ELR (cell line): Measurements from ENCODE around the gene COPS8.

Source experiments
- DNase-seq: peaks from one replicate; pipeline ENCODE4 v3.0.0-alpha.2; 2015; ENCODE audit warnings: low read depth

Gene COPS8

DNA sequence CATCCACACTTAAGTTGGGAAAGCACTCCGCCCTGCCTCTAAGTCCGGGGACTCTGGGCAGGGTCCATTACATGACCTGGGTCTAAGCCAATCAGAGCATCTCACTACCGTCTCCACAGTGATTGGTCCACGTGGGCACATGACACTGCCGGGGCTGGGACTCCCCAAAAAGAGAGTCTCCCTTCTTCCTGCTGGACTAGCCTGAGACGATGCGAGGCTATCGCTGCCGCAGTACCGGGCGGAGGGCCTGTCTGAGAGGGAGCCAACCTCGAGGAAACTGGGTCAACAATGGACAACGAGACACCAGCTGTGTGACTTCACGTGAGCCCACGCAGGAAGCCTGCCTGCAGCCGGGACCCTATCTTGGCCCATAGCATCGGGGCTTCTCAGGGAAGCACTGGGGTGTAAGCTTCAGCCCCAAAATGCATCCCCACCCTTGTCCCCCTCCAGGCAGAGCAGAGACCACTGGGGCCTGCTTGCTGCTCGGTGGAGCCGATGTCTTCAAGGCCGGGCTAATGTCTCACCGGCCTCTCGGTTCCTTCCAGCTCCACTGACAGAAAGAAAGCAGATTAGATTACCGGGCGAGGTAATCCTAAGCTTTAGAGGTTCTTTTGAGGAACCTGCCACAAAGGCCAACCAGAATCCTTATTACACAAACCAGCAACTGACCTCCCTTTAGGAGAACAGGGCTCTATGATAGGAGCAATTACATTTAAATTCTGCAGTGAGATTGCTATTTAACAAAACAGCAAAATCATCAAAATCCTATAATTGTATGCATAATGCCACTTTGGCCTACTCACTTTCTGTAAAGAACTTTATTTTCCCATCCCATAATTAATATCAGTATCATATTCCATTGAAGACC lies 21.3 kb upstream of the COPS8 start:
- no peak for DNase-seq

DNA sequence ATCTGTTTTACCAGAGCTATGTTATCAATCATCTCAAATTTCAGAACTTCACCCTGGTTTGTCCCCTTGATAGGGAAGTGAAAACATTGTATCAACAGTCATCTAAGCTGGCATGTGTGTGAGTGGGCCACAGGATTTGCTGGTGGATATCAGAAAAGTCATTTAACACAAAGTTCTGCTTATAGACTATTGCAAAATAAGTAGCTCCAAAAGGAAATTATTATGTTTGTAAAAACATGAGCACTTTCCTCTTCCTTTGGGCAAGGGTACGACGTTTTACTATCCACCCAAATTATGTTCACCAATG lies 20.7 kb upstream of the COPS8 start:
- no peak for DNase-seq

DNA sequence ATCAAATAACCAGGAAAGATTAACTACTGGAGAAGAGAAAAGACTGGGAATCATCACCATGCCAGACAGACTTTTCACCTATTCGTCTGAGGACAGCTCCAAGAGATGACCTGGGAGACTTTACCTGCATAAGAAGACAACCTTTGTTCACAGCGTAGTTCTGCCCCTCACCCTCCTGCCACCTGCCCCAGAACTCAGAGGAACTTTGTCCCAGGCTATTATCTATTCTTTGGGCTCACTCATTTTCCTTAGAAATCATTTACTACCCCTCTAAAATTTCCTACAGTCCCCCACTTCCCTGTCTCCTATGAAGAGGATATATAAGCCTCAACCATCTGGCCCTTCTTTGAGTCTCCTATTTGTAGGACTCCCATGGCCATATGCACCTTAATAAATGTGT lies 19.3 kb upstream of the COPS8 start:
- DNase-seq = no peak

DNA sequence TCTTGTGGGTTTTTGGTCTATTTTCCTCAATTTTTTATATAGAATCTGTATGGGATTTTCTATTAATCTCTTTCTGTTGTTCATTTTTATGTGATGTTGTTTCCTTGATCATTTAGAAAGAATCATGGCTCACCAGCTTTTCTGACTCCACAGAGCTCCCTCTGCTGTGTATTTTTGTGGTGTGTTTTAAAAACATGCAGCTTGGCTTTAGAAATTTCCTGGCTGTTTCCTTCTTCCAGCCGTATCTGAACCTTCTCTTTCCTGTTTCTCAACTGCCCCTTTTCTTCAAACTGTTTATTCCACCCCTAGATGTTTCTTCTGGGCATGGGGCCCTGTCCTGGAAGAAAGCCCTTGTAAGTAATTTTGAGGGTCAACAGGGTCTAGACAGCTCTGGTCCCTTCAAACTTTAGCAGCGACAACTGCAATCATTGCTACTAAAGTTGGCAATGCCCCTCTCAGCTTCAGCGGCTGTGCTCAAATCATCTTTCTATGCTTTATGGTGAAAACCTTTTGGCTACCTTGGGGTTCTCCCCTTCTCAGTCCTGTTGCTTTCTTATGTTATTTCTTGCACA lies 17.6 kb upstream of the COPS8 start:
- no peak for DNase-seq

DNA sequence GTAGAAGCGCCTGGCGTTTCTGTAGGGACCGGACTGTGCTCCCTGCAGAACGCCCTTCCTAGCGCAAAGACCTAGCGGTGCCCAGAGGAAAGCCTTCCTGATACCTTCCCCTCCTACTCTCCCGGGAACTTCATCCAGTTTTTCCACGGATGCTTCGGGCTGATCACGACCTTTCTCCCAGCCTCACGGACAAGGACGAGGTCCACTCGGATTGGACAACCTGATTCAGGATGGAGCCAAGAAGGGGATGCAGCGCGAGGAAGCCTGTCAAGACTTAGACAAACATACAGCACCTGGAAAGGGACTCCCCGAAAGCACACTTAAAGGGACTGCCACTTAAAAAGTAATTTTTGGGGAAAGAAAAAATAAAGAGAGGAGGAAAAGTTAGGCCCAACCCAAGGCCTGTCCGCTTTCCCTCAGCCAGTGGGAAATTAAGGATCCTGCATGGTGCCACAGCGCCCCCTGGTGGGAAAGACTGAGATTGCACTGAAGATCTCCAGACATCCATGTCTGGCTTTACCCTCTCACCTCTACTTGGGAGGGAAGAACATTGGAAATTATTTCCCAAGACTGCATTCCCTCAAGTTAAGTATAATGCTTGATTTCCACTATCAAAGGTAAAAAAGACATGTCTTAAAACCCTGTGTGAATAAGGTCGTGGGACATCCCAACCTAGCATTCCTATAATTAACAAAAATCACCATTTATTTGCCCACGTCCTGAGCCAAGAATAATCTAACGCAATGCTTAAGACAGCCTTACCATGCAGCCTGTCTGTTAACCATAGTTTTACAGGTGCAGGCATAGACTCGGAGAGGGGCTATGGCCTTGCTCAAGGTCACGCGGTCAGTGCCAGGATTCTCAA lies 13.4 kb upstream of the COPS8 start:
- peak; percentile 69 for DNase-seq

DNA sequence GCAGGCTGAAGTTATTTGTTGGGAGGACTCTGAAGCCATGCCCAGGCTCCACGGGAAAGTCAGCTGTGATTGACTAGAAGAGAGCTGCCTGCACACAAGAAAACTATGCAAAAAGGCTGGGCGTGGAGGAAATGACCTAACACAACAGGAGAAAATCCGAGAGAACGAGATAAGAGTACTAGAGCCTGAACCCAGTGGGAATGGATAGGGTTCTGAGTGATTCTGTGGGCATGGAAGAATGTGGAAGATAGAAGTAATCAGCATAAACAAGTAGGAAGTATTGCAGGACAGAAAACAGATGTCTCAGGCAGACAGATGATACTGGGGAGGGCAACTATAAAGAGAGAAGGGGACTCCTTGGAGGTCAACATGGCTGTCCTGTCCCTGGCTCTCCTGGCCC lies 12.1 kb upstream of the COPS8 start:
- DNase-seq = peak; percentile 70

DNA sequence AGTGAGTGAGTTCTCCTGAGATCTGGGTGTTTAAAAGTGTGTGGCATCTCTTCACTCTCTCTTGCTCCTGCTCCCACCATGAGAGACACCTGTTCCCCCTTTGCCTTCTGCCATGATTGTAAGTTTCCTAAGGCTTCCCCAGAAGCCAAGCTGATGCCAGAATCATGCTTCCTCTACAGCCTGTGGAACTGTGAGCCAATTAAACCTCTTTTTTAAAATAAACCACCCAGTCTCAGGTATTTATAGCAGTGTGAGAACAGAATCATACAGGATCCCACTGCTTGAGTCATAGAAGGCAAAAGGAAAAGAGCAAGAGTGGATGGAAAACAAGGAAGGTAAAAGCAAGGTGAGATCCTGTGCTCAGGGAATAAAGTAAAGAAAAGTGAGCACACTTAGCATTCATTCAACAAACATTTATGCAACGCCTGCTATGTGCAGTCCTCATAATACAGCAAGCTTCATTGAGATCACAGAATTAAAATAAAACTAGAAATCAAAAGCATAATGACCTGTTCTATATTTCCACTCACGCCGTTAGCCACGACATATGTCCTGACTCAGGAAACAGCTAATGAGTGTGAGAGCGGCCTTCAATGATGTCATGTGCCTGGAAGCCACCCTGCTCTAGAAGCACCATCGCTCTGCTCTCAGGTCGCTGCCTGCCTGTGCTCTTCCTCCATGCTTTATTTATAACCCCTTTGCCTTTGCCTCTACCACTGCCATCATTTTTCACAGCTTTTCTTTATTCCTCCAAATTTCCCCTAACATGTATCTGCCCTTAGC lies 11.3 kb upstream of the COPS8 start:
- DNase-seq = no peak

DNA sequence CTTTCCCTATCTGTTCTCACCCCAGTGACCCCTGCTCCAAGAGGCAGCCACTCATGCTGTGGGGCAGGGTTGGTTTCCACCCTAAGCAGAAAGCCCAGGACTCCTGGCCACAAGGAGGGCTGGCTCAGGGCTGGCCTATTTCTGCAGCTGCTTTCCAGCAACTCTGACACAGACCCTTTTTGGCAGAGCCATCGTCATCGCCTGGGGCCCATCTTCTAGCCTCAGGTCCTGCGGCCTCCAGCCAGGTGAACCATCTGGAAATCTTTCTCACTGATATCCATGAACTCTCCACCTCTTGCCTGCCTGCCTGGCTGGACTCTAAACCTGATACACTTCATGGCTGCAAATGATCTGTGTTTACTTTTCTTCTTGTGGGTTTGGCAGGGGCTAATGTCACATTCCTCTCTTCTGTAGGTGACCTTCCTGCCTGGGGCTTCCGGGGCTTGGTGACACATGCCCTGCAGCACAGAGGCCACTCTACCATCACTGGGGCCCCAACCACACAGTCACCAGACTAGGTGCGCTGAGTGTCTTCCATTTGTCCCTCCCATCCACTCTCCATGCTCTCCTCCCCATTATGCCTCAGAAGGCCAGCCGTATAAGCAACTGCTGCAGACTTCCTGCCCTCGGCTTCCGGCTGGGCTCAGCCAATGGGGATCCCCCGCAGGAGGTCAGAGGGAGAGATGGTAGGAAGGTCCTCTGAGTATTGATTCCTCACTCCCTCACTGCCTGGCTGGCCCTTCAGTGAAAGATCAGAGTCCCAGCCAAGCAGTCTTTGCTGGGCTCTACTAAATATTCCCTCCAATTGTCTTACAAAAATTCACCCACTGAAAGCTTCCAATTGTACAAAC lies 9.7 kb upstream of the COPS8 start:
- no peak for DNase-seq

DNA sequence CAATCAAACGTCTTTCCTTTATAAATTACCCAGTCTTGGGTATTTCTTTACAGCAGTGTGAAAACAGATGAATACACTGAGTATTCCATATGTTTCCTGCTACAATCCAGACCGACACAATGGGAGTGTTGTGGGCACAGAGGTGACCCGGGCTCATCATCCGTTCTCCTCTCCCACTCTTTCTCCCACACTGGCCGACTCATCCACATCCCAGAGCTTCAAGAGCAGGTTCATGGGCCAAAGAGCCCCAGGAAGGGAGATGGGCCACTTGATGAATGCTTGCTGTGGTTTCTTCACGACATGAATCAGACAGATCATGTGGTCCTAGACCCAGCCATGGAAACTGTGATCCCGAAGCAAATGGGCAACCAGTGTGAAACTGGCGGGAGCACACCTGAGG lies 4.1 kb upstream of the COPS8 start:
- no peak for DNase-seq

DNA sequence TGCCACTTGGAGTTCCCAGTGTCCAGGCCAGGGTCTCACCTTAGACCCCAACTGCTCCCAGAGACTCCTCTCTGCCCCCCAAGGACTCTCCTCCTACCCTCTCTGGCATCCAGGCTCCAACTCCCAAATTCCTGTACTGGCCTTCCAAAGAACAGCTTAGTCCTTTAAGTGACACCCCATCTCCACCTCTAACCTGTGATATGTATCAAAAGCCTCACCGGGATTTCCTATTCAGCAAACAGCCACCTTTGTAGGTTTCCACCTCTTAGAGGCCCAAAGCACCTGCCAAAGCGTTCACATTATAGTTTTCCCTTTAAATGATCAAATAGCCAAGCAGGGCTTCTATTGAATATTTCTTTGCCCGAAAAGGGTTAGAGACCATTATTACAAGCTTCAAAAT lies 2.7 kb upstream of the COPS8 start:
- no peak for DNase-seq

DNA sequence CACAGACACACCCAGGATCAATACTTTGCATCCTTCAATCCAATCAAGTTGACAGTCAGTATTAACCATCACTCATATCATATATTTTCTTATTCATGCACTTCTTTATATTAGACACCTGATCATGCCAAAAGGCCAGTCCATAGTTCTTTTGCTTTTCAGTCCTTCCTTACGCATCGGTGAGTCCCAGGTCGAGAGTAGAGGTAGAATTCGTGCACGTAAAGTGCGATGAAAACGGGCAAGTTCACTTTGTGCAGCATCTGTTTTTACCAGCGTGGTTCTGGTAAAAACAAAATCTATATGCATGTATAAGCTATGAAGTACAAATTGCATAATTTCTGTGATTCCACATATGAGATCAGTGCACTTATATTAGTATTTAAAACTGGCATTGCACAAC lies 1.2 kb upstream of the COPS8 start:
- DNase-seq = no peak

DNA sequence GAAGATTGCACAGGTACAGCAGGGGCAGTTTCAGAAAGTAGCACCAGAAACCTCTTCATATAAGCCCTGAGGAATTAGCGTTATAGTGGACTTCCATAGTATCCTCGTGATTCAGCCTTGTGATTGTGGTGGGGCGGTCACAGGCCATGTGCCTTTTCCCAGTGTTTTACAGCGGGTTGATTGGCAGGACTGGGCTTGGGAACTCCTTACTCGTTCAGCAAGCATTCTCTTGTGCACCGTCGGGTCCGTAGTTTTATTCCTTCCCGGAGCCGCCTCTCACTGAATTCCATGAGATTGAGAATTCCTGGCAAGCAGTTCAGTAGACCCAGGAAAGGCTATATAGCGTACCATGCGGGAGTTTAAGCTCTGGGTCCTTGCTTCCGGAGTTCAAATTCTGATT lies 5.2 kb downstream of the COPS8 start:
- DNase-seq = no peak

DNA sequence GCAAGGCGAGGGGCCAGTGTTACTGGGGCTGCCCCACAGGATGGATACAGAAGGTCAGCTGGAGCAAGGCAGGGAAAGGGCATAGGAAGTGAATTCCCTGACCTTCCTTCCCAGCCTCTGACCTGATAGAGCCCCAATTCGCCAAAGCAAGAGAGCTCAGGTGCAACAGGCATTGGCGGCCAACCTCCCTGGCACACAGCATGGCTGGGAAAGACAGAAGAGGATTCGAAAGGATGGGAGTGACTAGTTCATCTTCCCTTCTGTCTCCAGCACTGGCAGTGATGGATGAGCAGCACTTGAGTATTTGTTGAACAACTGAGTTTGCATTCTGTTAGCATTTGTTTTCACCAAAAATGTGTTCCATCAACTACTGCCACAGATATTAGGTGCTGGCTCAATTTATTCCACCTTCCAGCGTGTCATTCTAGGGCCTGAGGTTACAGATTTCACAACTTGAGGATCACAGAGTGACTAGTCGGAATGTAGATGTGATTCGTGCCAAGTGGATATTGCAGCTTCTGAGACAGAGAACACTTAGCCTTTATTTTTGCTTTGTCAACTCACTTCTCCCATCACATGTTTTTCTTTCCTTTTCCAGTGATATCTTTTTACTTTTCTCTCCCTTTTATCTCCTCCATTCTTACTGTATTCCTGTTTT lies 6.2 kb downstream of the COPS8 start:
- DNase-seq = peak; percentile 41

DNA sequence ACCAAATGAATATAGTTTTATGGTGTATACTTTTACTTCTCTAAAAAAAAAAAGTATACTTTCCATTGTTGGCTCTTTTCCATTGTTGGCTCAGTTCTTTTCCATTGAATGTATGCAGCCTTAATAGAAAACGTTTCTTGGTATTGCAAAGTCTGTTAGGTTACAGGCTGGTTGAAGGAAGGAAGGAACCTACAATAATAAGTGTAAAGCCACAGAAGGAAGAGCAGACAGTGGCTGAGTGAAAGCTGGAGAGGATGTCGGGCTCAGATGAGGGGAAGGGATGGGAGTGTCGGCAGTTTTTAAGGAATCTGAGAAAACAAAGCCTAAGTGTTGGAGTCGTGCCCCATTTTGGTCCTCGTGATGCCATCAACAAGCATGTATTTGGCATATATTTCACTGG lies 6.8 kb downstream of the COPS8 start:
- DNase-seq = no peak

DNA sequence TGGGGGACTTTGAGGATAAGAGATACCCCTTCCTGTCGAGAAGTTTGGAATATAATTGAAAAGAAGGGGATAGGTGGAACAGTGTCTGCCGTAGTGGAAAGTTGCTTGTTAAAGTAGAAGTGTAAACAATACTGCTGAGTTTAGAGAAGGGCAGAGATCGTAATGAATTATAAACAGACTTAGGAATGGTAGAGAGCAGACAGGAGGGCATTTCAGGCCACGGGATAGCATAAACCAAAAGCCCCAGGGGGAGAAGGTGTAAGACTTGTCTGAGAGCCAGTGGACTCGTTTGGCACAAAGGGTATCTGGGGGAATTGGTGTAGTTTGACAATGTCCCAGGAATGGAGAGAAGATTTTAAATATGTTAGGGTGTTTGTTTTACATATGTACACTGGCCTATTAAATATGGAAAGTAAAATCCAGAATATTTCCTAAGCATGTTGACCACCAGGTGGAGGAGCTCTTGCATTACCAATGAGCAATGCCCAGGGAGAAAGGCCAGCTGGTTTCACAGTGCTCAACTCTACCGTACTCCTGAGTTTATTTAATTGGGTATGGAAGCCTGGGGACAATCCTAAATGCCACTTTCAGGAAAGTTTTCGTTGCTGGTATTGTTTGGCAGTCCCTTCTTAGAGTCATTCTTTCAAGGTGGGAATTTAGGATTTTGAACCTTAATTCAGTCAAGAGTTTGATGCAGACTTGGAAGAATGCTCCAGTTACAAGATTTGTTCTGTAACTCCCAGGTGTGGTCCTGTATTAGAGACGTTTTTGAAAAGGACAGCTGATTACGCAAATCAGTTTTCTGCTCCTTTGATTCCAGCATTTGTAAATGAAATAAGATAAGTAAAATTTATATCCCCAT lies 7.5 kb downstream of the COPS8 start:
- DNase-seq = peak; percentile 74

DNA sequence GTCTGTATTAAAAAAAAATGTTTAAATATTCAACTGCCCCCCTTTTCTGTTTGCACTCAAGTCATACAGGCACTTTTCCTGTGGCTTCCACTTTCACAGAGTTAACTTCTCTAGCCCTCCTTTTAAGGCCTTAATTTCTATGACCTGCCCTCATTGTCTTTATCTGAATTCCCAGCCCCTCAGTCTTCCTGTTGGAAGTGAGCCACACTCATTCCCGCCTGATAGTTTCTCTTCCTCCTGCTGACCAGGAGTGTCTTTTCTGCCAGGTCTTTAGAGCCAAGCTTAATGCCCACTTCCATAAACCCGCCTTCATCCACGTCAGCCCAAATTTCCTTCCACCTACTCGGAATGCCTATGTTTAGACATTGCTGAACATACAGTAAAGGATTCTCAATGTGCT lies 10.5 kb downstream of the COPS8 start:
- DNase-seq = peak; percentile 4

DNA sequence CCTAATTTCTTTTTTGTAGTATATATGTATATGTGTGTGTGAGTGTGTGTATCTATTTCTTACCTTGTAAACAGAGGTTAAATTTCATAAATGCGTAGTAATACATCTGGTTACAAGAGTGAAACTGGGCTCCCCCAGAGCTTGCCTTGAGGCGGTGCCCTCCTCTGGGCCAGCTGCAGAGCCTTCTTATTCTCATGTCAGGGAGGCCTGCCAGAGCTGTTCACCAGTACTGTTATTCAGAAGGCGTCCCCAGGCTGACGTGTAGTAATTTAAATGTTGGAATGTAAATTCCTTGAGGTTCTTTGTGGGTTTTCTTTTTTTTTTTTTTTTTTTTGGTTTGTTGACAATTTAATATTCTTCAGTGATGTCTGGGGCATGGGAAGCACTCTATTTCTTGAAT lies 11.2 kb downstream of the COPS8 start:
- peak; percentile 79 for DNase-seq

DNA sequence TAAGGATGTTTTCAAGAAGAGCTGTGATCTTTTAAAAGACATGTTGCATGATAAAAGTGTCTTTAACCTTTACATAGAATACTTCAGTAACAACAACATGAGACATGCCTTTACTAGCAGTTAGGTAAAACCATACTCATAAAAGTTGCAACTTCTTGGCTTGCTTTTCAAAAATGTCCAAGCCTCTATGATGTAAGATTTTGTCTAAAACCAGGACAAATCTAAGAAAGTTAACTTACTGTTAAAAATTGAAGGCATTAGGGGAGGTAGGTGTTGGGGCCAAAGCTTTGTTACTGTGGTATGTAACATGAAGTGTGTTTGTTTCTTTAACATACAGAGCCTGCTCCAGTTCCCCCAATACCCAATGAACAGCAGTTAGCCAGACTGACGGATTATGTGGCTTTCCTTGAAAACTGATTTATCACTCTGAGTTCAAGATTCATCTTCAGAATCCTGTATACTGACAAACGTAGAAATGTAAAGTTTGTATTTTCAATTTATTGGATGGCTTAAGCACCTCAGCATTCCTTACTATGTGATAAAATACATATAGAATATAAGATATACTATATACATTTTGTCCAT lies 11.7 kb downstream of the COPS8 start:
- peak; percentile 46 for DNase-seq

DNA sequence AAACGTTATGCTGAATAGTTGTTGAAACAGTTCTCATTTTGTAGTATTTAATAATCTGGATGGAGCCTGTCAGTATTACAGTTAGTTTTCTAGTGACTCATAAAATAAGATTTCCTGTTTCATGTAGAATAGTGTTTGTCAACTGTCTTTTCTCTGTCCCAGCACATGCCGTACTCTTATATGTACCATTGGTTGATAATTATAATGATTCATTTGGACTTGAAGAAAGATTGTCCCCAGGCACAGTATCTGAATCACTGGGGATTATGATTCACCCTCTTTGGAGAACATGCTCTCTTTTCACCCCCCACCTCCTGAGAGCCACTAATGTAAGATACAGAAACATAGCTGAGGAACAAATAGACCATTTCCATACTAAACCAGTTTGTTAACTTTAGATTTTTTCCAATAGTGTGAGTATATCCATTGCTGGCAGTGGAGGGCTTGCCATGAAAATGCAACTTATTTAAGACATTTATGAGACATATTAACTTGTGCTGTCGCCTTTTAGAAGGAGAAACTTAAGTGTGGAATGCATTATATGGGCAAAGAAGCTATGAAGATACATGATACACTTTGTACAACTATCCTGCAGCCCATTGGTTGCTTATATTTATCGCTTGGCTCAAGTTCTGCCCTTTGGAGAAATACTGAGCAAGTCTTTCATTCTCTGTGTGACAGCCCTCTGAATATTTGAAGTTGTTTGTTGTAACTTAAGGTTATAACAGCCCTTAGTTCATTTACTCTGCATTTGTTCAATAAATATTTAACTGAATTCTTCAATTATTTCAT lies 12.4 kb downstream of the COPS8 start:
- peak; percentile 99 for DNase-seq
